Measurements from ENCODE around the gene PRR33.
"Not testable (repeated sequence)": the region's sequence is repeated elsewhere in the genome, so short reads cannot be mapped to it uniquely, and the experiment has no call there.

The PRR33 gene

DNA sequence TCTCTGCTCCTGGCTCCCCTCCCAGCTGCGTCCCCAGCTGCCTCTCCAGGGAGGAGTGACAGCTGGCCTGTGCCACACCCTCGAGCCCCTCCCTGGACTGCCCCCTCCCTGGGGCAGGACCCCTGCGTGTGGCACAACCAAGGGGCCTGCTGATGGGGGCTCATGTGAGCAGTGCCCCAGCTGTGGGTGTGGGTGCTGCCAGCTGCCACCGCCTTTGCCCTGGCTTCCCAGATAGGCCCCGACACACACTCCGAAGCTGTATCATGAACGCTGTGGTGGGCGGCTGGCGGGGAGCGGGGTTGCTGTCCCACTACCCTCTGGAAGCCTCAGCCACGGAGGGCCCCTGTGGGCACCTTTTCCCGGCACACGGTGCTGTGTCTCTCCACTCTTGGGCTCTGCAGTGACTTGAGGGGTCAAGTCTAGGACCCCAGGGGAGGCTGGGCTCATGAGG is 15.8 kb downstream of the PRR33 start:
- DNase-seq (ENCODE audit: low read depth in 2 of 2), result not testable (repeated sequence)

DNA sequence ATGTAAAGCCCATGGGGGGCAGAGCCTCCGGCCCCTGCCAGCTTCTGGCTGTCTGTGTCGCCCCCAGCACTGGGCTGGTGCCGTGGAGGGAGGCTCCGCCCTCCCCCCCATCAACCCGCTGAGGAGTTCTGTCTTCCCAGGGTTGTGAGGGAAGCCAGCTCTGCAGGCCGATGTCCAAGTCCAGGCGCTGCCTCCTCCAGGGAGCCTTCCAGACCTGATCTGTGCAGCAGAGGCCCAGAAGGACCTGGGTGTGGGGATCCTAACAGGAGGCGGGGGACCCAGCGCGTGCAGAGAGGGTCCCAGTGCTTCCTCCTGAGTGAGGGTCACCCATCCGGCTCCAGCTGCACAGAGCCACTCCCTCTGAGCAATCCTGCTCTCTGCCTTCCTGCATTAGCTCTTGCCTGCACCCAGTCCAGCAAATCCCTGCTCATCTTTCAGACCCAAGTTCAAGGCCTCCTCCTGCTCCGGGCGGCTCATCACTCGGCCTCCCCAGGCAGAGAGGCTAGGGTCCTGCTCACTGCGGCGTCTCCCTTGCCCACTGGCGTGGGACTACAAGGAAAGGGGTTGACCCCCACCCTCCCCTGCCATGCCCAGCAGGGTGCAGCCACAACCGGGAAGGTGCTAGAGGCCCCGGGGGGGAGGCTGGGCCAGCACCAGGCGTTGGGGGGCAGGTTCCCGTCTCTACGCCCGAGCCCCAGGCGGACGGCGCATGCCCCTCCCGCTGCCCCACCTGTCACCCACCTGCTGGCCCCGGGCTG is 16.4 kb downstream of the PRR33 start:
- no peak for DNase-seq (ENCODE audit: low read depth in 2 of 2)

DNA sequence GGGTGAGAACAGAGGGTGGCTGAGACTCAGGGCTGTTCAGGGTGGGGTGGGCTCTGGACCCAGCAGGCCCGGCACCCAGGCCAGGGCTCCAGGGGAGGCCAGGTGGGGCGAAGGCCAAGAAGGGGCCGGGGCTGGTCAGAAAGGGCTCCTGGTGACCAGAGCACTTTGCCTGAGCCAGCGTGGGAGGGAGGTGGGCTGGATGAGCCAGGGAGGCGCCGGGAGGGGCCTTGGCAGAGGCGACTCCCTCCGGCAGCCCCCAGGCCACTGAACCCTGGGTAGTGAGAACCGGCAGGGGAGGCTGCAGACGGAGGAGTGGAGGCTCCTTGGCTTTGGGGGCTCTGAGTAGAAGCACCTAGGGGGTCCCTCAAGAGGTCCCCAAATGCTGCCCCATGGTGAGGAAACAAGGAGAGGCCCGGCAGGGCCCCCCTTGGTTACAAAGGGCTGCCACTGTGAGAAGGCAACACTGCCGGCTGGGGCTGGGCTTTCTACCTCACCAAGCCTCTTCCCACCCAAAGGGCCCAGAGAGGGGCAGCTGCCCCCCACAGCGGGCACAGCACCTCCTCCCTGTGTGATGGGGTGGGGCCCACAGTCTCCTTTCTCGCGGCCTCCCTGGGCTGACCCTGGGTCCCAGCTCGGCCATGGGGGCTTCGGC is 17.1 kb downstream of the PRR33 start:
- DNase-seq (ENCODE audit: low read depth in 2 of 2), result not testable (repeated sequence)

DNA sequence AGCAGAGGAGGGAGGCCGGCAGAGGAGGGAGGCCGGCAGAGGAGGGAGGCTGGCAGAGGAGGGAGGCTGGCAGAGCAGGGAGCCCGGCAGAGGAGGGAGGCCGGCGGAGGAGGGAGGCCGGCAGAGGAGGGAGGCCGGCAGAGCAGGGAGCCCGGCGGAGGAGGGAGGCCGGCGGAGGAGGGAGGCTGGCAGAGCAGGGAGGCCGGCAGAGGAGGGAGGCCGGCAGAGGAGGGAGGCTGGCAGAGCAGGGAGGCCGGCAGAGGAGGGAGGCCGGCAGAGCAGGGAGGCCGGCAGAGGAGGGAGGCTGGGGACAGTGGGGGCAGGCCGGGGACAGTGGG is 17.9 kb downstream of the PRR33 start:
- DNase-seq (ENCODE audit: low read depth in 2 of 2), result not testable (repeated sequence)

DNA sequence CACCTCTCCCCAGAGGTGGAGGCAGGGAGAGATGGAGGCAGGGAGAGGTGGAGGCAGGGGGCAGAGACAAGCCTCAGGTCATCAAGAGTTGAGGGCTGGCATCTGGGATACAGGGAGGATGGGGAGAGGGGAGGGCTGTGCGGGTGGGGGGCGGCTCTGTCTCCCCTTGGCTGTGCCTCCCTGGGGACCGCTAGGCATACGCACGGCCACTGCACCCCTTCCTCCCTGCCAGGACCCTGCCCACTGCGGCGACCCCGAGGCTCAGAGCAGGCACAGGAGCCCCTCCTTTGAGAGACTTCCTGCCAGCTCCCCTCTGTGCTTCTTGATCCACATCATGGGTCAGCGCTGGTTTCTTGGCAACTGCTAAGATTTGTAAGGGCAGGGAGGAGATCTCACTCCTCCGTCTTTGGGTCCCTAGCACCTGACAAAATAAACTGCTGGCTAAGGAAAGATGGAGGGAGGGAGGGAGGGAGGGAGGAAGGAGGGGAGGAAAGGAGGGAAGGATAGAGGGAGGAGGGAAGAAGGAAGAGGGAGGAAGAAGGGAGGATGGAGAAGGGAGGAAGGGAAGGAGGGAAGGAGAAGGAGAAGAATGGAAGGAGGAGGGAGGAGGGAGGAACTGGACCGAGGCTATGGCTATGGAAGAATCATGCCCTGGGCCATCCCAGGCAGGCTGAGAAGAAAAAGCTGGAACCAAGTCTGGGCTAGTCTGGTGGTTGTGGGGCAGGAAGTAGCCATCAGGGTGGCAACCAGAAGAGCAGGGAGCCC is 18.5 kb downstream of the PRR33 start:
- DNase-seq (ENCODE audit: low read depth in 2 of 2), result no peak

DNA sequence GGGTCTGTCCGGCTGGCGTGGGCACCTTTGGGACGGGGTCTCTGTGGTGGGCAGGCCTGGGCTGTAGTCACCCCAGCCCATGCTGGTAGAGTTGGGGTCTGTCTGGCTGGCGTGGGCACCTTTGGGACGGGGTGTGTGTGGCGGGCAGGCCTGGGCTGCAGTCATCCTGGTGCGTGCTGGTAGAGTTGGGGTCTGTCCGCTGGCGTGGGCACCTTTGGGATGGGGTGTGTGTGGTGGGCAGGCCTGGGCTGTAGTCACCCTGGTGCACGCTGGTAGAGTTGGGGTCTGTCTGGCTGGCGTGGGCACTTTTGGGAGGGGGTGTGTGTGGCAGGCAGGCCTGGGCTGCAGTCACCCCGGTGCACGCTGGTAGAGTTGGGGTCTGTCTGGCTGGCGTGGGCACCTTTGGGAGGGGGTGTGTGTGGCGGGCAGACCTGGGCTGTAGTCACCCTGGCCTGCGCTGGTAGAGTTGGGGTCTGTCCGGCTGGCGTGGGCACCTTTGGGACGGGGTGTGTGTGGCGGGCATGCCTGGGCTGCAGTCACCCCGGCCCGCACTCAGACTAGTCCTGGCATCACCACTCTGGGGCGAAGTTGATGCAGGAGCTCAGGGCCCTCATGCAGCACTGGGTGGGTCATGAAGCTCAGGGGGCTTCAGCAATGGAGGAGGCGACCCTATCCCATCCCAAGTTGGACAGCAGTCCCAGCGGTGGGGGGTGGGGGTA is 19.3 kb downstream of the PRR33 start:
- DNase-seq (ENCODE audit: low read depth in 2 of 2), result no peak

DNA sequence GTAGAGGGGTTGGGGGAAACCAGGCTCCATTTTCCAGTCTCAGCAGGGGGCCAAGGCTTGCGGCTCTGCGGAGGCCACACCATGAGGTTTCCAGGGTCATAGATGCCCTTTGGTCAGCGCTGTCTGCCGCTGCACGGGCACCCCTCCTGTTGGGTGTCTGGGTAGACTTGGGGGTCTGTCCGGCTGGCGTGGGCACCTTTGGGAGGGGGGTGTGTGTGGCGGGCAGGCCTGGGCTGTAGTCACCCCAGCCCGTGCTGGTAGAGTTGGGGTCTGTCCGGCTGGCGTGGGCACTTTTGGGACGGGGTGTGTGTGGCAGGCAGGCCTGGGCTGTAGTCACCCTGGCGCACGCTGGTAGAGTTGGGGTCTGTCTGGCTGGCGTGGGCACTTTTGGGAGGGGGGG is 20.2 kb downstream of the PRR33 start:
- DNase-seq (ENCODE audit: low read depth in 2 of 2), result no peak

DNA sequence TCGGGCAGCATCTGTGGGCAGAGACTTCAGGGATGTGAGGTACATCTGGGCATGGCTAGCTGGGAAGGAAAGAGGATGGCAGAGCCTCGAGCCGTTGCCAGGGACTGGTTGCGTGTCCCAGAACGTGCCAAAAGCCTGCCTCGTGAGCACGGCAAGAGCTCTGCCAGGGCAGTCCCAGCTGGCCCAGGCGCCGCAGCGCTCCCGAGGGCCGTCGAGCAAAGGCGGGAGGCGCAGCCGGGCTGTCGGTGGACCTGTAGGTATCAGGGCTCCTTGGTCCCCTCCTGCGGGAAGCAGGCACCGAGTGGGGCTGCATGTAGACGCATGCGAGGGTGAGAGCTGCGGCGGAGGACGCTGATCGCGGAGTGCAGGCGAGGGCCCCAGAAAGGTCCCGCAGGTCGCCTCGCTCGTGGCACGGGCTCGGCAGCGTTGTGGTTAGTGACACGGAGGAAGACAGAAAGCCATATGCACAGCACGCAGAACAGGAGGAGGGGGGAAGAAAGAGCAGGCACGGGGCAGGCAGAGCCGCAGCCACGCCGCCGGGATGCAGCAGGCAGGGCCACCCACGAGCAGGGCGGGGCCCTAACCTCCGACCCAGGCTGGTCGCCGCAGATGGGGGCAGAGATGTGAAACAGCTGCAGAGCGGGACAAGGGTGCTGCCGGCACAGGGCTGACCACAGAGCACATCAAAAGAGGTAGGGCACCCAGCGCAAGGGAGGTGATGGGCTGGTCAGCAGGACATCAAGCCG is 20.8 kb downstream of the PRR33 start:
- no peak for DNase-seq (ENCODE audit: low read depth in 2 of 2)

DNA sequence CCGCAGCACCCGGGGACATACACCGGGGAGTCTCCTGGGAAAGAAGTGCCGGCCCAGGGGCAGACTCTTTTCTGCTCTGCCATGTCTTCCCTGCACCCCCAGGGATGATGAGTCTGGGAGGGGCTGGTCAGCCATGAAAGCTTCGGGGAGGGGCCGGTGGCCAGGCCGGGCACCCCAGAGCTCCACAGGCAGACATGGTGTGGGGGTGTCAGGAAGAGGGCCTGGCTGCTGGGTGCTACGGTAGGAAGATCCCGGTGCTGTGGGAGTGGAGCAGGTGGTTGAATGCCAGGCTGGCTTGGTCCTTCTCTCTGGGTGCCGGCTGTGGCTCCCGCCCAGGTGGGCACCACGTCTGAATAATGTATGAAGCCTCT is 21.4 kb downstream of the PRR33 start:
- DNase-seq (ENCODE audit: low read depth in 2 of 2), result no peak

DNA sequence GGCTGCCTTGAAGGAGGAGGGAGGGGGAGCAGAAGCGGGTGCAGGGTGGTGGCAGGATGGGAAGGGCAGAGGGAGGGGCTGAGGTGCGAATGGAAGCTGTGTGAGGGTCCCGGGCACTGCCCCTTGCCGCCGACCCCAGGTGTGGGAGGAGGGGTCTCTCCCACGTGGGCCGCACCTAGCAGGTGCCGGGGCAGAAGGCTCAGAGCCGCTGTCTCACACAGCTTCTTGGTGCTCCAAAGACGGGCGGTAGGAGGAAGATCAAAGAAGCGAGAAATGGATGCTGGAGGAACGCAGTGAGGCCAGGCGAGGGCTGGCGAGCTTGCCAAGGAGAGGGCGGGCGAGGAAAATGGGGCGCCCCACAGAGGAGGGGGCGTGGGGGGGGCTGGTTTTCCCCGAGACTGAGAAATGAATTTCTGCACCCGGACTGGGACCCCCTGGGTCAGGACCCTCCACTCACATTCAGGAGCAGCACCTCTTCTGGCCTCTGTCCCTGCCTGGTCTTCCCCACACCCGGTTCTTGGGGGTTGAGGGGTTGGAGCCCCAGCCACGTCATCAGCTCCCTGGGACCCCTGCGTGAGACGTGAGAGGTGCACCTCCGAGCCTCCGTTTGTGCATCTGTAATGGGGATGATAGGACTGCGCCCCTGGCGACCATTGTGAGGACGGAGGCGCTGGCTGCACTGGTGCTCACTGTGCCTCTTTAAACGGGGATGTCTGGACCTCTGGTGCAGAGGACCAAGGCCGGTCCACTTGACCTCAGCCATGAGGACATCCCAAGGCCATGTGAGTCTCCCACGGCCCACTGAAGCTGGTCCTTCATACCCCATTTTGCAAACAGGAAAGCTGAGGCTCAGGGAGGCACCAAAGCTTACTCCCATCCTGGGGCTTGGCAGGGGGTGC is 22.0 kb downstream of the PRR33 start:
- no peak for DNase-seq (ENCODE audit: low read depth in 2 of 2)

DNA sequence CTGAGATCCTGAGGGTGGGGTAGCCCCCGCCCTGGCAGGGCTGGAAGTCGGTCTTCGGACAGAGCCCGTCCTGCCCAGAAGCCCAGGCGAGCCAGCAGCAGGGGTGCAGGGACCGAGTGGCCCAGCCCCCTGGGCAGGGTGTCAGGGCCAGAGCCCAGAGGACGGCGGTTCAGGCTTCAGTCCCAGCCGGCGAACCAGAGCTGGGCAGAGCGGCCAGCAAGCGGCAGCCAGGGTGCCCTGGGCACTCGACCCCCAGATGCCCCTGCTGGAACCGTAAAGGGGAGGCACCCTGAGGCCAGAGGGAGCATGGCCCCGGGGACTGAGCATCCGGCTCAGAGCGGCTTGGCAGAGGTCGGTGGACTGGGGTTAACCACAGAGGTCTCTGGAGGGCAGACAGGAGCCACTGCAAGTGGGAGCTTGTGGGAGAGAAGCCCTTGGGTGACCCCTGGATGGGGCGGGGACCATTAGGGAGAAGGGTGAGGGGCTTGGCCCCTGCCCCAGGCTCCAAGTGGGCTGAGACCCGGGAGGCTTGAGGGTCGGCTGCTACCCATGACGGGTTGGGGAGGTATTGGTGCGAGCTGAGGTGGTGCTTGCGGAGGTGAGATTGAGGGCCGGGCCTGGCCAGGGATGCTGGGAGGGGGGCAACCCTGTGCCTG is 22.9 kb downstream of the PRR33 start:
- DNase-seq (ENCODE audit: low read depth in 2 of 2), result no peak

DNA sequence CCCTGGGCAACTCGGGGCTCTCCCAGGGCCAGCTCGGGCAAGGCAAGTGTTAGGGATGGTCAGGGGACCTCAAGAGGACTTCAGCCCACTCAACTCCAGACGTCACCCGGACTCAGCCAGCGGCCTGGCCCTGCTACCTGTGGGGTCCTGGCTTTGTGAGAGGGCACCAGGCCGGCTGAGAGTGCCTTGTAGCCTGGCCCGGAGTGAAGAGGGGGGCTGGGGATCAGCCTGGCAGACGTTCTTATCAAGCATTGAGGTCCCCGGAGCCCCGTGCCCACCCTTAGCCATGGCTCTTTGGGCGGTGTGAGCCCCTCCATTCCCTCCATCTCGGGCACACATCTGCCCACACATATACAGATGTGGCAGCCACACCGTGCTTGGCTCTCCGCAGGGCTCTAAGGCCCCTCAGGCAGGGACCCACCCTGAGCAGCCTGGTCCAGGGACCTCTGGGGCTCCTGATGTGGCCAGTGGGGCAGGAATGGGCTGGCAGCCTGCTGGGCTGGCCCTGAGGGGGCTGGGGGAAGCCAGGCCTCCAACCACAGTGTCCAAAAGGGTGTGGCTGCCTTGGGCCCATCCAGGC is 23.5 kb downstream of the PRR33 start:
- DNase-seq (ENCODE audit: low read depth in 2 of 2), result no peak

DNA sequence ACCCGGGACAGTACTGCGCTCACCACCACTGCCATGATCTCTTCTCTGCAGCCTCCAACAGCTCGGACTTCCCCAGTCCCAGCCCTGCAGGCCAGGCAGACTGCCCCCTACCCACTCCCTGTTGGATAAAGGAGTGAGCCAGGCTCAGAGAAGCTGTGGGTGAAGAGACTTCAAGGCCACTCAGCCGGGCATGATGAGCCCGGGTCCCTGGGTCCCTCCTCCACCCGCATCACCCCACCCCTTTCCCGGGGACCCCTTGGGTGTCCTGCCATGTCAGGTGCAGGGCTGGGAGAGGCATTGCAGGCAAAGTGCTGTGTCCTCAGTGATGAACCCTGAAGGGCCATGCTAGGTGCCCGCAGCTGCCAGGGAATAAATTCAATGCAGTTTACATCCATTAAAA is 24.3 kb downstream of the PRR33 start:
- DNase-seq (ENCODE audit: low read depth in 2 of 2), result no peak

DNA sequence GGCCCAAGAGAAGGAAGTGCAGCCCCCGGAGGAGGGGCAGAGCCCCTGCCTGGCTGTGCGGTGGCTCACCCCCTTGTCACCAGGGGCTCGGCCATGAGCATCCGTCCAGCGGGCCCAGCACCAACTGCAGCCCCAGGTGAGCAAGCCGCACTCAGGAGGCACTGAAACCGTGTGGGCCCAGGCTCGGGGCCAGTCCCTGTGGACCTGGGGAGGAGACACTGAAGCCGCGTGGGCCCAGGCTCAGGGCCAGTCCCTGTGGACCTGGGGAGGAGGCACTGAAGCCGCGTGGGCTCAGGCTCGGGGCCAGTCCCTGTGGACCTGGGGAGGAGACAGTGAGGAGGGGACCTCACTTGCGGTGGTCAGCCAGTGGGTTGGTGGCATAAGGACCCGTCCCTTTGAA is 24.9 kb downstream of the PRR33 start:
- no peak for DNase-seq (ENCODE audit: low read depth in 2 of 2)

DNA sequence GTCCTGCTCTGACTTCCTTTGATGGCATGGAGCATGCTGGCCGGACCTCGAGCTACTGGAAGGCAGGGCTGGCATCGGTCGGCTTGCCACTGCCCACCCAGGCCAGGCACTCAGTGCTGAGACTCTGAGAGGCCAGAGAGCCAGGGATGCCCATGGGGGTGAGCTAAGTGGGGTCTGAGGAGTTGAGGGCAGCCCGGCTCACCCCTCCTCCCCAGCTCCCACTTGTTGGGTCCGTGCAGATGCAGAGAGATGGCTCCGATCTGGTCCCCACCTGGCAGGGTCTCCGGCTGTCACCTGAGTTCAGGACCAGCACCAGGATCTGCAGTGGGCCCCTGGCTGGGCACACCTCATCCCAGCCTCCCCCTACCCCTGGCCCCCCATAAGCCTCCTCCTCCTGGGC is 25.5 kb downstream of the PRR33 start:
- no peak for DNase-seq (ENCODE audit: low read depth in 2 of 2)

DNA sequence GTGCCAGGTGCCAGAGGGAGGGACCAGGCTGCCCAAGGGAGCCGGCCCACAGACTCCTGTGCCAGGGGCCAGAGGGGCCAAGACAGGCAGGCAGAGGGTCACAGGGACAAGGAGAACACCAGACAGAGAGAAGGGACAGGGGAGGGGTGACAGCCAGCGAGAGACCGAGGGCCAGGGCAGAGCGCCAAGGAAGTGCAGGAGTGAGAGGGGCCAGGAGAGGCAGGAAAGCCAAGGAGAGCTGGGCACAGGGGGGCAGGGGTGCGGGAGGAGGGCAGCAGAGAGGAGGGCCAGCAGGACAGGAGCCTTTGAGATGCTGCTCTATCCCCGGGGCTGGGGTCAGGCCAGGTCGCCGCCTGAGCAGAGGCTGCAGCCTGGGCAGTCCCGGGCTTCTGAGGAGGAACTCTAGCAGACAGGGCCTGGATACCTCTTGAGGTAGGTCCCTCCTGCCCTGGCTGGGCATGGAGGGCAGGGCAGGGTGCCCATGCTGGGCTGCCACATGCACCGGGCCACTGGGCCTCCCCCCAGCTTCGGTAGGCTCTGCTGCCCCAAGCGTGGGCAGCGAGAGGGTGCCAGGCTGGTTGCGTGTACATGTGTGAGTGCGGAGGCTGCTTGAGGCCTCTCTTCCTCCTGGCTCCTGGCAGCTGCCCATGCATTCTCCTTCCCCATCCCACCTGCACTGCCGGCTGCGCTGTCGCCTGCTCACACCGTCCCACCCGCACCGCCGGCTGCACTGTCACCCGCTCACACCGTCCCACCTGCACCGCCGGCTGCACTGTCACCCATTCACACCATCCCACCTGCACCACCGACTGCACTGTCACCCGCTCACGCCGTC is 26.6 kb downstream of the PRR33 start:
- no peak for DNase-seq (ENCODE audit: low read depth in 2 of 2)

DNA sequence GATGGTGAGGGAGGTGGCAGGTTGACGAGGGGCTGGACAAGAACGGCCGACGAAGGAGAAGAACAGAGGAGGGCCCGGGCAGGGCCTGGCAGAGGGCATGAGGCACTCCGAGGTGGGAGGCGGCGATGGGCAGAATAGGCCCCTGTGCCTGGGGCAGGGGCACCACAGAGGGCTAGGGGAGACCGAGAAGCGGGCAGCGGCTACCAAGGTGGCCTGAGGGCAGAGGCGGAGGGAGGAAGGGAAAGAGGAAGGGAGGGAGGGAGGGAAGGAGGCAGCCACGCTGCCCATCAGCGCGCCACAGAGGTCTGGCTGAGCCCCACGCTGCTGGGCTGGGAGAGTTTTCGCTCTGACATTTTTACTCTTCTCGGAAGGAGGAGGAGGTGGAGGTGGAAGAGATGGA is 27.5 kb downstream of the PRR33 start:
- DNase-seq (ENCODE audit: low read depth in 2 of 2), result no peak

DNA sequence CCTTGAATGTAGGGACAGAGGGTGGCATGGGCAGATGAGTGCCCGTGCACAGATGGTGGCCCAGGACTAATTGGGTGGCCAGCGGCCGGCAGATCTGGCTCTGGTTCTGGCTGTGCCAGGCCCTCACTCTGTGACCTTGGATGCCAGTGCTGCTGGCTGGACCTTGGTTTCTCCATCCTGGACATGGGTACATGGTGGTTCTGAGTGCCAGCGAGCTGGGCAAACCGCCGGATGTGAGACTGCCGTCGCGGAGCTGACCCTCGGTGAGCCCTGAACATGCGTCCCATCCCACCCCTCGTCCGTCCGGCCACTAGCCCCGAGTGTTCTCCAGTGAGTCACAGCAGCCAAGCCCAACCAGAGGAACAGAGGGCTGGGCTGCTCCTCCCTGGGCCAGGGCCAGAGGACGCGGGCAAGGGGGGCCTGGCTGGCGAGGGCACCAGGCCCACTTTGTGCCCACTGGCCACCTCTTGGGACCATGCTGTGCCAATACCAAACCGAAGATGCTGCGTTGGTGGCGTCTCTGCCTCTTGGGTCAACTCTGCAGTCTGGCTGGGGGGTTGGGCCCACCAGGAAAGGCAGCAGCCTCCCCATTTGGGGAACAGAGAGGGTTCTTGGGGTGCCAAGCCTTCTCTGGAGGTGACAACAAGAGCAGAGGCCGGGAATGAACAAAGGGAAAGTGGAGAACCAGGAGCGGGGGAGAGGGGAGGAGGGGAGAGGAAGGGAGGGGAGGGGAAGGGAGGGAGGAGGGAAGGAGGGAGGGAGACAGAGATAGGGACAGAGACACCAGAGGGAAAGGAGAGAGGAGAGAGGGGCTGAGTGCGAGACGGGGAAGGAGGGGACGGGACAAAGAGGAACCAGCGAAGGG is 28.1 kb downstream of the PRR33 start:
- no peak for DNase-seq (ENCODE audit: low read depth in 2 of 2)

Measured in activated CD8-positive, alpha-beta memory T cell treated with anti-CD3 and anti-CD28 coated beads for 4 hours (primary cell).